ENCODE results near the gene NTN1.
A peak's percentile ranks its signal among the peaks of the same experiment; 100 is the strongest.

The NTN1 gene

DNA sequence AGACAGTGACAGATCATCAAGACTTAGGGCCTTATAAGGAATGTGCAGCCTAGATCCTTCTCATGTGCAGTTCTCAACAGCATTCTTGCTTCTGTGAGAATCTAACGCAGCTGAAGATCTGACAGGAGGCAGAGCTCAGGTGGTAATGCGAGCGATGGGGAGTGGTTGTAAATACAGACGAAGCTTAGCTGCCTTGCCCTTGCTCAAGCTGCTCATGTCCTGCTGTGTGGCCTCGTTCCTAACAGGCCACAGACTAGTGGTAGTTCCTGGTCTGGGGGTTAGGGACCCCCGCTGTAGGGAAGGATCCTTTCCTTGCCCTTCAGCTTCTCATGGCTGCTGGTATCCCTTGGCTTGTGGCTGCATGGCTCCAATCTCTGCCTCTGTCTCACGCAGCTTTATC, 10.3 kb upstream of the NTN1 start:
- no peak for DNase-seq (ENCODE audit: low spot score)
- TF ChIP-seq, protein P1, sequence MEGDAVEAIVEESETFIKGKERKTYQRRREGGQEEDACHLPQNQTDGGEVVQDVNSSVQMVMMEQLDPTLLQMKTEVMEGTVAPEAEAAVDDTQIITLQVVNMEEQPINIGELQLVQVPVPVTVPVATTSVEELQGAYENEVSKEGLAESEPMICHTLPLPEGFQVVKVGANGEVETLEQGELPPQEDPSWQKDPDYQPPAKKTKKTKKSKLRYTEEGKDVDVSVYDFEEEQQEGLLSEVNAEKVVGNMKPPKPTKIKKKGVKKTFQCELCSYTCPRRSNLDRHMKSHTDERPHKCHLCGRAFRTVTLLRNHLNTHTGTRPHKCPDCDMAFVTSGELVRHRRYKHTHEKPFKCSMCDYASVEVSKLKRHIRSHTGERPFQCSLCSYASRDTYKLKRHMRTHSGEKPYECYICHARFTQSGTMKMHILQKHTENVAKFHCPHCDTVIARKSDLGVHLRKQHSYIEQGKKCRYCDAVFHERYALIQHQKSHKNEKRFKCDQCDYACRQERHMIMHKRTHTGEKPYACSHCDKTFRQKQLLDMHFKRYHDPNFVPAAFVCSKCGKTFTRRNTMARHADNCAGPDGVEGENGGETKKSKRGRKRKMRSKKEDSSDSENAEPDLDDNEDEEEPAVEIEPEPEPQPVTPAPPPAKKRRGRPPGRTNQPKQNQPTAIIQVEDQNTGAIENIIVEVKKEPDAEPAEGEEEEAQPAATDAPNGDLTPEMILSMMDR (IDR thresholded peaks at IDR 0.05; ENCODE audit: borderline replicate concordance, control extremely low read depth, extremely low read depth, insufficient read depth, missing control alignments) = no peak
- in situ Hi-C loops (cut with MboI; ENCODE audit: low sequenced_read_pairs, unreplicated experiment) = loop anchor here (25.0 kb wide), 1 partner anchor 526 kb away; no protein-coding TSS in a partner anchor

DNA sequence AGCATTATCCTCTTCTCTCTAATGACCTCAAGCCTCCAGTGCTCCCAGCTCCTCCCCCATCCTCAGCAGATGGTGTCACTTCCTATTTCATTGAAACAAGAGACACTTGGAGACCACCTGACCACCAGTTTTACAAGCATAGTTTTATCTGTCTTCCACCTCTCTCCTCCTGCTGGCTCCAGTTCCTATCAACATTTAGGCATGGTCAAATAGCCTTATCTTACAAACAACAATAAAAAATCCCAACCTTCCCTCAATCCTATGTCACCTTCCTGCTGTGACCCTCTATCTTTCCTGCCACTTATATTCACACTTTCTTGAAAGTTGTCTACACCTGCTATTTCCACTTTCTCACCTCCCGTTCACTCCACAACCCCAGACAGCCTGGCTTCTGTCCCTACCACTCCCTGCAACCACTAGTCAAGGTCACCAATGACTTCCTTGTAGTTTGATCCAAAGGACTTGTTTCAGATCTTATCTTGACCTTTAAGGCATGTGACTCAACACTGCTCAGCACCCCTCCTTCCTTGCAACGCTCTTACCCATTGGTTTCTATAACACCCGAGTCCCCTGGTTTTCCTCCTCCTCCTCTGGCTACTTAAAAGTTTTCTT, 4.3 kb upstream of the NTN1 start:
- in situ Hi-C loops (cut with MboI; ENCODE audit: low sequenced_read_pairs, unreplicated experiment) = loop anchor here (25.0 kb wide), 1 partner anchor 520 kb away; no protein-coding TSS in a partner anchor

DNA sequence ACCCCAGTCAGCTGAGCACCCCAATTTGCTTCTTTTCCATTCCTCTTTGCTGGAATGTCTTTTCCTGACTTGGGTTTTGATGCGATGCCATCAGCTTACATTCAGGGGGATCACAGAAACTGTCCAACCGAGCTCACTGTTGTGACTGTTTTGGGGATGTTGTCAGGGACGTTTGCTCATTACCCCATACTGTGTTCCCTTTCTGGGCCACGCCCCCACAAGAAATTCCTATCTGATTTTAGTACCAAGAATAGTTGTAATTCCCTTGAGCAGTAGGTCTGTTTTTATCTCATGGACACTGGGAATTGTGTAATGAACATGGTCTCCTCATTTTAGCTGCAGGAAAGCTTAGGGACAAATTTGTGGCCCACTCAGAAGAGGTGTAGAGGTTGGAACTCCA, 2.6 kb upstream of the NTN1 start:
- DNase-seq (ENCODE audit: low spot score) = no peak
- TF ChIP-seq, protein P1 (IDR thresholded peaks at IDR 0.05; ENCODE audit: borderline replicate concordance, control extremely low read depth, extremely low read depth, insufficient read depth, missing control alignments) = no peak
- in situ Hi-C loops (cut with MboI; ENCODE audit: low sequenced_read_pairs, unreplicated experiment) = loop anchor here (25.0 kb wide), 1 partner anchor 519 kb away; no protein-coding TSS in a partner anchor

More for the DNA sequence above, 4.3 kb upstream of the NTN1 start:
- no peak for DNase-seq (ENCODE audit: low spot score)
- TF ChIP-seq, protein P1 (IDR thresholded peaks at IDR 0.05; ENCODE audit: borderline replicate concordance, control extremely low read depth, extremely low read depth, insufficient read depth, missing control alignments) = no peak

DNA sequence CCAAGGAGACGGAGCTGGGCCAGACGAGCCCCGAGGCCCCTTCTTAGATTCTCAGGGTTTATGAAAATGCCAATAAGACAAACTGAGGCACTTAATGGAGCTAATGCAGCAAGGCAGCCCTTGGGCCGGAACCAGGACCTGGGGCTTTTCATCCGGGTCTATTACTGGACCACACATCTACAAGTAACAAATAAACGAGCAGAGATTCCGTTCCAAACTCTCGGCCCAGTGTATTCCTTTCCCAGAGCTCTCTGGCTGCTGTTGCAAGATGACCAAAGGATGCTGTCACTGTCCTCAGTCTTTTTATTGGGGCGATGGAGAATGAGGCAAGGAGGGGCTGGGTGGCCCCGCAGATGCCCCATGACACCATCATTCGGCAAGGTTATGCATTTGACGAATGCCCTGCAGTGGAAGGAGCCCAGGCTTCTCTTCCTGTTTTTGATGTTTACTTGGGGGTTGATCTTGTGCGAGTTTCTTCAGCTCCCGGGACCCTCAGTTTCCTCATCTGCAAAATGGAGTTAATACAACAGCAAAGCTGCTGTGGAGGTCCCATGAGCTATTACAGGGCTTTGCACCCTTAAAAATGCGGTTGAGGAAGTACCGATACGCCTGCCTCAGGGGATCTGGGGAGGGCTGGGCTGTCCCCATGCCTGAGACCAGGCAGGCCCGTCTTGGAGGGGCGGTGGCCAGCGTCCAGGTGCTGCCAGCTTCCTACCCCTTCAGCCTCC, 1.1 kb upstream of the NTN1 start:
- TF ChIP-seq, protein P1 (IDR thresholded peaks at IDR 0.05; ENCODE audit: borderline replicate concordance, control extremely low read depth, extremely low read depth, insufficient read depth, missing control alignments) = no peak
- DNase-seq (ENCODE audit: low spot score) = peak; percentile 48
- in situ Hi-C loops (cut with MboI; ENCODE audit: low sequenced_read_pairs, unreplicated experiment) = loop anchor here (25.0 kb wide), 1 partner anchor 517 kb away; no protein-coding TSS in a partner anchor

DNA sequence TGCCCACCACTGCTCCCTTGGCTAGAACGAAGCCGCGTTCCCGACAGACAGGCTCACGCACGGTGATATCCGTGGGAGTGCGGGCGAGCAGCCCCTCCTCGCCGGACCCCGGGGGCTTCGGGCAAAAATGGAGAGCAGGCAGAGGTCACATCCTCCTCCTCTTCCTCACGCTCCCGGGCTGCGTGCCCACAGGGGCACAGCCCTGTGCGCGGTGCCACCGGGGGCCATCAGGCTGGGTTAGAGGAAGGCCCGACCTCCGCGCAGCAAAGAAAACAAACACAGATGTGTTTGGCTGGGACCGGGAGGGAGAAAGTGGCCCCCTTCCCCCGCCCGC, 519 bp upstream of the NTN1 start:
- in situ Hi-C loops (cut with MboI; ENCODE audit: low sequenced_read_pairs, unreplicated experiment) = loop anchor here (25.0 kb wide), 1 partner anchor 517 kb away; no protein-coding TSS in a partner anchor
- TF ChIP-seq, protein P1 (IDR thresholded peaks at IDR 0.05; ENCODE audit: borderline replicate concordance, control extremely low read depth, extremely low read depth, insufficient read depth, missing control alignments) = no peak
- no peak for DNase-seq (ENCODE audit: low spot score)

DNA sequence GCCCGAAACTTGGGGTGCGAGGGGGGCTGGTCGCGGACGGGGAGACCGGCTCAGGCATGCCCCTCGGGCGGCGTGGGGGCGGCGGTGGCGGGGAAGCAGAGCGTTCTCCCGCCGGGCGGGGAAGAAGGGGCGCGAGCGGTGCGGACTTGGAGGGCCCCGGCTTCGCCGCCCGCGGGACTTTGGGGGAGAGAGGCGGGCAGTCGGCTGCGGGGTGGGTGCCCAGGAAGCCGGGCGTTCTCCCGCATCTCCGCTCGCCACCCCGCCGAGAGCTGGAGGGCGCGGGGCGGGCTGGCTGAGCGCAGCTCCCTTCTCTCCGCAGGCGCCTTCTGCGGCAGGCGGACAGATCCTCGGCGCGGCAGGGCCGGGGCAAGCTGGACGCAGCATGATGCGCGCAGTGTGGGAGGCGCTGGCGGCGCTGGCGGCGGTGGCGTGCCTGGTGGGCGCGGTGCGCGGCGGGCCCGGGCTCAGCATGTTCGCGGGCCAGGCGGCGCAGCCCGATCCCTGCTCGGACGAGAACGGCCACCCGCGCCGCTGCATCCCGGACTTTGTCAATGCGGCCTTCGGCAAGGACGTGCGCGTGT, 772 bp downstream of the NTN1 start:
- TF ChIP-seq, protein P1 (IDR thresholded peaks at IDR 0.05; ENCODE audit: borderline replicate concordance, control extremely low read depth, extremely low read depth, insufficient read depth, missing control alignments) = no peak

More for the DNA sequence above, 772 bp downstream of the NTN1 start:
- peak; percentile 59 for DNase-seq (ENCODE audit: low spot score)
- in situ Hi-C loops (cut with MboI; ENCODE audit: low sequenced_read_pairs, unreplicated experiment) = loop anchor here (25.0 kb wide), 1 partner anchor 515 kb away; no protein-coding TSS in a partner anchor
